HCT116 (cell line): ENCODE measurements around the gene NLRP11. TPM values are rescaled to one million over a fixed set of nuclear protein-coding genes. Genes with fewer than 3 reads are reported as not detected.

ENCODE experiments used
- ATAC-seq: fragments of 200-7000 bp; cut with Tn5 transposase; 2 replicates; pipeline ENCODE4 v1.9.1; 2020; ENCODE audit warnings: mild to moderate bottlenecking, moderate library complexity
- BruUV-seq: library from RNA; stranded (reverse); fragments of 400-500 nt; replicated peaks from 2 replicates; lab custom pipeline; 2021; lab: Mats Ljungman, UMichigan
- CTCF ChIA-PET: fragments of 300-600 bp; sonication (Branson Sonifier 250); formaldehyde crosslinking; loops from one replicate; lab custom pipeline; 2021; ENCODE audit warnings: antibody characterized with exemption; lab: Charles Lee
- POLR2A ChIA-PET: fragments of 300-600, 350-600 bp; sonication (Branson Sonifier 250); formaldehyde crosslinking; loops from one replicate; lab custom pipeline; 2021; ENCODE audit warnings: antibody characterized with exemption; lab: Charles Lee
- RAD21 ChIA-PET, 2 experiments: fragments of 300-600 bp; sonication (Branson Sonifier 250); formaldehyde crosslinking; loops; one replicate each; lab custom pipeline; 2023; ENCODE audit warnings: low total read pairs in 2 of 2; ENCODE audit not compliant: uncharacterized antibody in 2 of 2, unreplicated experiment in 2 of 2, low non-redundant PET in 1 of 2; lab: Charles Lee
- DNase-seq: peaks from one replicate; pipeline ENCODE4 v3.0.0-alpha.2; 2010; ENCODE audit warnings: low read depth, low spot score
- H2AFZ ChIP-seq: fragments of 200-600 bp; shearing (Covaris generic), sonication (generic); 2 replicates; pipeline ENCODE4 v1.6.1; 2017; ENCODE audit warnings: low read depth, mixed run types, mixed read lengths, antibody characterized with exemption, low read length; ENCODE audit not compliant: poor library complexity, severe bottlenecking
- H3K27ac ChIP-seq: 2 replicates; pipeline ENCODE4 v1.5.1; 2012; ENCODE audit warnings: low read depth, low read length
- H3K27me3 ChIP-seq: fragments of 200-600 bp; sonication (generic); 2 replicates; pipeline ENCODE4 v1.6.1; 2016; ENCODE audit warnings: mixed run types, low read length, mixed read lengths; ENCODE audit not compliant: insufficient read depth
- H3K36me3 ChIP-seq, 2 experiments: fragments of 200-500 bp in 1 of 2; fragments of 200-600 bp in 1 of 2; sonication (Bioruptor generic) in 1 of 2; sonication (generic) in 1 of 2; 2 replicates each; pipeline versions ENCODE4 v1.5.1 to v1.6.1; 2014 to 2016; ENCODE audit warnings: low read length in 2 of 2, inconsistent platforms in 1 of 2, mixed read lengths in 1 of 2, mixed run types in 1 of 2; ENCODE audit not compliant: insufficient read depth in 2 of 2, control insufficient read depth in 1 of 2
- H3K4me1 ChIP-seq, 2 experiments: fragments of 200-600 bp in 1 of 2; sonication (generic) in 1 of 2; 2 replicates each; pipeline versions ENCODE4 v1.5.1 to v1.6.1; 2012 to 2017; ENCODE audit warnings: low read length in 2 of 2, inconsistent platforms in 1 of 2, mild to moderate bottlenecking in 1 of 2, mixed read lengths in 1 of 2, mixed run types in 1 of 2, moderate library complexity in 1 of 2; ENCODE audit not compliant: insufficient read depth in 2 of 2, control insufficient read depth in 1 of 2
- H3K4me2 ChIP-seq: fragments of 200-600 bp; sonication (generic); 2 replicates; pipeline ENCODE4 v1.6.1; 2017; ENCODE audit warnings: mixed run types, low read length, mixed read lengths
- H3K4me3 ChIP-seq, 2 experiments: fragments of 200-600 bp in 1 of 2; sonication (generic) in 1 of 2; replicated peaks in 1 of 2; 2 replicates each; pipeline ENCODE4 v1.5.1; 2011 to 2016; ENCODE audit warnings: low read length in 2 of 2, control low read depth in 1 of 2, low read depth in 1 of 2, mild to moderate bottlenecking in 1 of 2, mixed read lengths in 1 of 2, mixed run types in 1 of 2
- H3K79me2 ChIP-seq: fragments of 200-600 bp; sonication (generic); 2 replicates; pipeline ENCODE4 v1.6.1; 2017; ENCODE audit warnings: mild to moderate bottlenecking, mixed run types, low read length, moderate library complexity, mixed read lengths; ENCODE audit not compliant: insufficient read depth
- H3K9ac ChIP-seq: fragments of 200-600 bp; sonication (generic); 2 replicates; pipeline ENCODE4 v1.6.1; 2016; ENCODE audit warnings: low read length, mixed read lengths
- H3K9me2 ChIP-seq: fragments of 200-600 bp; sonication (generic), shearing (Covaris generic); 2 replicates; pipeline ENCODE4 v1.6.1; 2017; ENCODE audit warnings: mixed run types, mild to moderate bottlenecking, moderate library complexity; ENCODE audit not compliant: insufficient read depth
- H3K9me3 ChIP-seq, 2 experiments: fragments of 200-500 bp in 1 of 2; fragments of 200-600 bp in 1 of 2; sonication (Bioruptor generic) in 1 of 2; sonication (generic) in 1 of 2; 2 replicates each; pipeline ENCODE4 v1.6.1; 2014 to 2017; ENCODE audit warnings: low read length in 2 of 2, mixed read lengths in 2 of 2, inconsistent platforms in 1 of 2, low read depth in 1 of 2, mild to moderate bottlenecking in 1 of 2, mixed run types in 1 of 2, moderate library complexity in 1 of 2; ENCODE audit not compliant: control insufficient read depth in 1 of 2, insufficient read depth in 1 of 2
- H4K20me1 ChIP-seq: fragments of 200-600 bp; sonication (generic), shearing (Covaris generic); 2 replicates; pipeline ENCODE4 v1.6.1; 2017; ENCODE audit warnings: mixed run types, mild to moderate bottlenecking, moderate library complexity; ENCODE audit not compliant: insufficient read depth
- CBX3 ChIP-seq: IDR thresholded peaks from 2 replicates; pipeline ENCODE4 v1.6.1; 2012; ENCODE audit warnings: low read depth
- ELF1 ChIP-seq: IDR thresholded peaks from 2 replicates; pipeline ENCODE4 v1.6.1; 2012; ENCODE audit warnings: low read depth, borderline replicate concordance
- EZH2 ChIP-seq: fragments of 200-600 bp; sonication (generic); IDR thresholded peaks from 2 replicates; pipeline ENCODE4 v1.6.1; 2017; ENCODE audit warnings: antibody characterized with exemption, mixed run types
- FOSL1 ChIP-seq: IDR thresholded peaks from 2 replicates; pipeline ENCODE4 v1.6.1; 2012; ENCODE audit warnings: low read depth
- POLR2A ChIP-seq: IDR thresholded peaks from 2 replicates; pipeline ENCODE4 v1.7.0; 2011; ENCODE audit warnings: borderline replicate concordance; ENCODE audit not compliant: insufficient read depth, insufficient read length; ENCODE audit errors: extremely low read depth
- SIN3A ChIP-seq: IDR thresholded peaks from 2 replicates; pipeline ENCODE4 v1.6.1; 2012; ENCODE audit warnings: low read depth
- SRF ChIP-seq: IDR thresholded peaks from 2 replicates; pipeline ENCODE4 v1.6.1; 2012; ENCODE audit warnings: low read depth
- ZFX ChIP-seq: fragments of 450-650 bp; IDR thresholded peaks from 2 replicates; pipeline ENCODE4 v1.6.1; 2017
- ZNF274 ChIP-seq: fragments of 200-500 bp; sonication (Bioruptor generic); IDR thresholded peaks from 2 replicates; pipeline ENCODE4 v1.6.1; 2014; ENCODE audit warnings: mild to moderate bottlenecking, low read depth, low read length, inconsistent platforms
- intact Hi-C: fragments of 100-400 bp; cut with micrococcal nuclease; formaldehyde crosslinking; loops from 2 replicates; pipeline ENCODE4 v1.10.0; 2022
- total RNA-seq: library from RNA; stranded (reverse); gene quantifications from one replicate; pipeline ENCODE4 v1.2.1, GENCODE V29; 2021; ENCODE audit not compliant: unreplicated experiment
- TF ChIP-seq, protein P1 (sequence below): IDR thresholded peaks from 2 replicates; pipeline ENCODE4 v1.6.1; 2012
- TF ChIP-seq, protein P2 (sequence below): IDR thresholded peaks from 2 replicates; pipeline ENCODE4 v1.6.1; 2011; ENCODE audit warnings: mild to moderate bottlenecking, low read length, moderate library complexity; ENCODE audit not compliant: insufficient replicate concordance; ENCODE audit errors: extremely low read depth
- TF ChIP-seq, protein P3 (sequence below): IDR thresholded peaks from 2 replicates; pipeline ENCODE4 v1.6.1; 2012; ENCODE audit warnings: low read depth

Gene NLRP11
- total RNA-seq, 1 experiment from 2014 or later = 0.86 TPM

DNA sequence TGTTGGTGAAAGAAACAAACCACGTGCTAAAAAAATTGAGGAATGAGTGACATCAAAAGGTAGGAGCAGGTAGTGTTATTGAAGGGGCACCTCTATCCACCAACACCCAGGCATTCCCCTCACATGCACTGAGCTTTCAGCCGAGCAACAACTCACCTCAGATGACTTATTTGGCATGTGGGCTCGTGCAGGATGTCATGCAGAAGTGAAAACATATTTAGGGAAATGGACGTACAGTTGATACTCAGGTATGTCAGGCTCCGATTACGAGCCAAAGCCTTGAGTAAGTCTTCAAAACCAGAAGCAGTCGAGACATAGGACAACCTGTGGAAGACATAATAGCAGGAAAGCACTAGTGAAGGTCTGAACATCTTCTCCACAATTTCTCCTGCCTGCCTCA, 30.4 kb downstream of the NLRP11 start:
- RAD21 ChIA-PET = no interaction called here
- CTCF ChIA-PET = interaction anchor here (2.9 kb wide), 1 partner anchor 9 kb away, joined by 14 read pairs; no protein-coding TSS in a partner anchor
- no peaks in the 10 kb centered on the region for H3K9me3 ChIP-seq

More for the DNA sequence above, 30.4 kb downstream of the NLRP11 start:
- H3K4me2 ChIP-seq = no peak overlapping the region
- no TSS peak for BruUV-seq
- H3K27me3 ChIP-seq = no peaks in the 10 kb centered on the region
- no peak overlapping the region for H3K9ac ChIP-seq
- intact Hi-C loops = no loop called here
- H3K27ac ChIP-seq = no peak overlapping the region
- H3K36me3 ChIP-seq = no peaks in the 10 kb centered on the region
- H4K20me1 ChIP-seq = no peaks in the 10 kb centered on the region
- H3K79me2 ChIP-seq = no peaks in the 10 kb centered on the region
- H3K4me1 ChIP-seq = no peaks in the 10 kb centered on the region
- H3K9me2 ChIP-seq = no peaks in the 10 kb centered on the region
- TF ChIP-seq, protein P1, sequence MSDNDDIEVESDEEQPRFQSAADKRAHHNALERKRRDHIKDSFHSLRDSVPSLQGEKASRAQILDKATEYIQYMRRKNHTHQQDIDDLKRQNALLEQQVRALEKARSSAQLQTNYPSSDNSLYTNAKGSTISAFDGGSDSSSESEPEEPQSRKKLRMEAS = no peak
- no peak for TF ChIP-seq SIN3A
- TF ChIP-seq, protein P2, sequence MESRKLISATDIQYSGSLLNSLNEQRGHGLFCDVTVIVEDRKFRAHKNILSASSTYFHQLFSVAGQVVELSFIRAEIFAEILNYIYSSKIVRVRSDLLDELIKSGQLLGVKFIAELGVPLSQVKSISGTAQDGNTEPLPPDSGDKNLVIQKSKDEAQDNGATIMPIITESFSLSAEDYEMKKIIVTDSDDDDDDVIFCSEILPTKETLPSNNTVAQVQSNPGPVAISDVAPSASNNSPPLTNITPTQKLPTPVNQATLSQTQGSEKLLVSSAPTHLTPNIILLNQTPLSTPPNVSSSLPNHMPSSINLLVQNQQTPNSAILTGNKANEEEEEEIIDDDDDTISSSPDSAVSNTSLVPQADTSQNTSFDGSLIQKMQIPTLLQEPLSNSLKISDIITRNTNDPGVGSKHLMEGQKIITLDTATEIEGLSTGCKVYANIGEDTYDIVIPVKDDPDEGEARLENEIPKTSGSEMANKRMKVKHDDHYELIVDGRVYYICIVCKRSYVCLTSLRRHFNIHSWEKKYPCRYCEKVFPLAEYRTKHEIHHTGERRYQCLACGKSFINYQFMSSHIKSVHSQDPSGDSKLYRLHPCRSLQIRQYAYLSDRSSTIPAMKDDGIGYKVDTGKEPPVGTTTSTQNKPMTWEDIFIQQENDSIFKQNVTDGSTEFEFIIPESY = no peak
- no peak for TF ChIP-seq CBX3
- TF ChIP-seq, protein P3, sequence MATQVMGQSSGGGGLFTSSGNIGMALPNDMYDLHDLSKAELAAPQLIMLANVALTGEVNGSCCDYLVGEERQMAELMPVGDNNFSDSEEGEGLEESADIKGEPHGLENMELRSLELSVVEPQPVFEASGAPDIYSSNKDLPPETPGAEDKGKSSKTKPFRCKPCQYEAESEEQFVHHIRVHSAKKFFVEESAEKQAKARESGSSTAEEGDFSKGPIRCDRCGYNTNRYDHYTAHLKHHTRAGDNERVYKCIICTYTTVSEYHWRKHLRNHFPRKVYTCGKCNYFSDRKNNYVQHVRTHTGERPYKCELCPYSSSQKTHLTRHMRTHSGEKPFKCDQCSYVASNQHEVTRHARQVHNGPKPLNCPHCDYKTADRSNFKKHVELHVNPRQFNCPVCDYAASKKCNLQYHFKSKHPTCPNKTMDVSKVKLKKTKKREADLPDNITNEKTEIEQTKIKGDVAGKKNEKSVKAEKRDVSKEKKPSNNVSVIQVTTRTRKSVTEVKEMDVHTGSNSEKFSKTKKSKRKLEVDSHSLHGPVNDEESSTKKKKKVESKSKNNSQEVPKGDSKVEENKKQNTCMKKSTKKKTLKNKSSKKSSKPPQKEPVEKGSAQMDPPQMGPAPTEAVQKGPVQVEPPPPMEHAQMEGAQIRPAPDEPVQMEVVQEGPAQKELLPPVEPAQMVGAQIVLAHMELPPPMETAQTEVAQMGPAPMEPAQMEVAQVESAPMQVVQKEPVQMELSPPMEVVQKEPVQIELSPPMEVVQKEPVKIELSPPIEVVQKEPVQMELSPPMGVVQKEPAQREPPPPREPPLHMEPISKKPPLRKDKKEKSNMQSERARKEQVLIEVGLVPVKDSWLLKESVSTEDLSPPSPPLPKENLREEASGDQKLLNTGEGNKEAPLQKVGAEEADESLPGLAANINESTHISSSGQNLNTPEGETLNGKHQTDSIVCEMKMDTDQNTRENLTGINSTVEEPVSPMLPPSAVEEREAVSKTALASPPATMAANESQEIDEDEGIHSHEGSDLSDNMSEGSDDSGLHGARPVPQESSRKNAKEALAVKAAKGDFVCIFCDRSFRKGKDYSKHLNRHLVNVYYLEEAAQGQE = no peak
- no peak for TF ChIP-seq POLR2A
- TF ChIP-seq FOSL1 = no peak
- TF ChIP-seq ELF1 = no peak
- no peak for TF ChIP-seq ZFX
- no peak for TF ChIP-seq ZNF274
- TF ChIP-seq EZH2 = no peak
- TF ChIP-seq SRF = no peak
- DNase-seq (no peak), ATAC-seq (no peak)
- H2AFZ ChIP-seq = no peak overlapping the region
- no peak overlapping the region for H3K4me3 ChIP-seq
- POLR2A ChIA-PET = no interaction called here
